ENCODE data around the gene PTGES3.
"Not testable (repeated sequence)": the region's sequence is repeated elsewhere in the genome, so short reads cannot be mapped to it uniquely, and the experiment has no call there.

The PTGES3 gene, protein sequence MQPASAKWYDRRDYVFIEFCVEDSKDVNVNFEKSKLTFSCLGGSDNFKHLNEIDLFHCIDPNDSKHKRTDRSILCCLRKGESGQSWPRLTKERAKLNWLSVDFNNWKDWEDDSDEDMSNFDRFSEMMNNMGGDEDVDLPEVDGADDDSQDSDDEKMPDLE

DNA sequence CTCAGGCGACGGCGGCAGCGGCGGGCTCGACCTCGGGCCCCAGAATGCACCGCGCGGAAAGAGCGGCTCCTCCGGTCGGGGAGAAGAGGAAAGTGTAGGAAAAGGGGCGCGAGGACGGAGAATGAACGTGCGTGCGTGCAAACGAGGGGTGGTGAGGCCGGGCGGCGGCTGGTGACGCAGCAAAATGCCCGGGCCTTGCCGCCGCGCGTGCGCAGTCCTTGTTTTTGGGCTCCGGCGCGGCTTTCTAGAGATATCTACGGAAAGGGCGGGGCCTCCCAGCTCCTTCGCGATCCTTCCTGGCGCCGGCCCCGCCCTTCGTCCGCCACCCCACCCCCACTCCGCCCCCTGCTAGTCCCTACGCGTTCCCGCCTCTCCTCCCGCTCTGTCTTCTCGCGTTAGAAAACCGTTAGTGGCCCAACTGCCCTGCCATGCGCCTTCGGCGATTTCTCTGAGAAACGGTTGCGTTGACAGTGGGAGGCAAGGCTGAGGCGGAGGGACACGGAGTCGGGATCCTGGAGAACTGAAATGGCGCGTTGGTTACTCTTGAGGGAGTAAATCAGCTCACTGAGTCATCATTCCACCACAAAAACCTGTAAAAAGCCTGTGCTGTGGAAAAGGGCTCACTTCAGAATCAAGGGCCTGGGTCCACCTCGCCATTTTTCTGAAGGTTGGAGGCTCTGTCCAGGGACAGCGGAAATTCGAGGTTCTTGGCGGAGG is at the start of gene PTGES3:
Gene PTGES3 (minus strand): TSS at position 156 of the 717 bp plus-strand sequence. CDS start 285 bp downstream, outside the sequence.
- peak; percentile 99 for DNase-seq (ENCODE audit: low spot score)

DNA sequence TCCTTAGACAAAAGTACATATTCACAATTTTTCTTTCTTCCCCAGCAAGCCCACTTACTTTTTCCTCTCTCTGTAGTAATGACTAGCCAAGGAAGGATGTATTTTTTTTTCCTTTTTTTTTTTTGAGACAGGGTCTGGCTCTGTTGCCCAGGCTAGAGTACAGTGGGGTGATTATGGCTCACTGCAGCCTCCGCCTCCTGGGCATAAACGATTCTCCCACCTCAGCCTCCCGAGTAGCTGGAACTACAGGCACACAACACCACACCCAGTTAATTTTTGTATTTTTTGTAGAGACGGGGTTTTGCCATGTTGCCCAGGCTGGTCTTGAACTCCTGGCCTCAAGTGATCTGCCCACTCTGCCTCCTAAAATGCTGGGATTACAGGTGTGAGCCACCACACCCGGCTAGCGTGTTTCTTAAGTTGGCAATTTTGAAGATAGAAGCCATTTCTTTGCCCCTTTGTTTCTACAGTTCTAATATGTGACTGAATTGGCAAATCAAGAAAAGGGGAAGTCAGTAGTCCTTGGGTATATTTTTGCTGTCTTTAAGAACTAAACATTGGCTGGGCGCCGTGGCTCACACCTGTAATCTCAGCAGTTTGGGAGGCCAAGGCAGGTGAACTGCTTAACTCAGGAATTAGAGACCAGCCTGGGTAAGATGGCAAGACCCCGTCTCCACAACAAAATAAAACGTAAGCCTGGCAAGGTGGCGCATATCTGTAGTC is 40.2 kb upstream of the PTGES3 start:
- no peak for DNase-seq (ENCODE audit: low spot score)

DNA sequence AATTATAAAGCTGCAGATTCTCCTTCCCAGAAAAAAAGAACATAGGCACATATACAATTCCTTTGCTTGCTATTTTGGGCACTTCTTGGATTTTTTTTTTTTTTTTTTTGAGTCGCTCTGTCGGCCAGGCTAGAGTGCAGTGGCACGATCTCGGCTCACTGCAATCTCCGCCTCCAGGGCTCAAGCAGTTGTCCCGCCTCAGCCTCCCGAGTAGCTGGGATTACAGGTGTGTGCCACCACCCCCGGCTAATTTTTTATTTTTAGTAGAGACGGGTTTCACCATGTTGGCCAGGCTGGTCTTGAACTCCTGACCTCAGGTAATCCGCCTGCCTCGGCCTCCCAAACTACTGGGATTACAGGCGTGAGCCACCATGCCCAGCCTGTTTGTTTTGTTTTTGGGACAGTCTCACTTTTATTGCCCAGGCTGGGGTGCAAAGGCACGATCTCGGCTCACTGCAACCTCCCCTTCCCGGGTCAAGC is 38.2 kb upstream of the PTGES3 start:
- DNase-seq (ENCODE audit: low spot score), result not testable (repeated sequence)

DNA sequence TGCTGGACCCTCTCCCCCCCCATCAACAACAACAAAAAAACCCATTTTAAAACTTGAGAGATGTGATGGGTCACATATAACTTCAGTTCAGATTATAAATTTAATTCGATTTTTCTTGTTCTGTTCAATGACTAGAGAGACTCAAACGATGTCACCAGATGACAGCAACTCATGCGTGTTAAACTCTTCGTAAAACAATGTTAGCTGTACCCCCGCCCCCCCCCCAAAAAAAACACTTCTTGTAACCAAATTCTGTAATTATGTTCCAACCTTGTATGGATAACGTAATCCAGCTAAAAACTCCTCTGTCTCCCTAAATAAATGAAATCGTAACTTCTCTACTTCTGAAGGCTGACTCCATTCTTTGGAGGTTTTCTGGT is 37.6 kb upstream of the PTGES3 start:
- no peak for DNase-seq (ENCODE audit: low spot score)

DNA sequence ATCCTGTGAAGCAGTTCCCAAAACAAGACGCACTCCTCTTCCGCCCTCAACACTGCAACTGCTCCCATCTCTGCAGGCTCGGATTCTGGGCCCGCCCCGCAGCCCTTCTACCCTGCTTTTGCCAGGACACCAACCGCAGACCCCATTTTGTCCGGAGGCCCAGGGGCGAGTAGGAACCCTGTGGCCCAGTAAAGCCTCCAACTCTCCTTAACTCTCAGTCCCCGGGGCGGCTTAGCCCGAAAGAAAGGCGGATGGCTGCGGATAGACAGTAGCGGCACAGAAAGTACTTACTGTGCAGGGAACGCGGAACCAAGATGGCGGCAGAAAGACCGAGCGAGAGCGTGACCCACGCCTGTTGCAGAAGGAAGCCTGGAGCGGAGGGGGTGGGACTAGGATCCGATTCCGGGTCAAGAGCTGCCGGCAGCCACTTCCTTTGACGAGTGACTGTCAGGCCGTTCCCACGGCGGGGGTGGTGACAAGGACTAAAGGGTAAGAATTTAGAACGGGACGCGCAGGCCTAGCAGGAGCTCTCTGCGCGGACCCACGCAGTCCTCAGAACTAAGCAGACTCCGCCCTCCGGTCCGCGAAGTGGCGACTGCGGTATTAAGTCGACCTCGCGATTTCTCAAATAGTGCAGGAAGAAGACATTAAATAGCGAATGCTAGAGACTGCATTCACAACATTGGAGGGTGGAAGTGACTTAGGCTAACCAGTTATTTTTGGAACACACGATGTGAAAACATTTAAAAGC is 37.1 kb upstream of the PTGES3 start, which contains the start of gene NACA:
Gene NACA (minus strand): TSS at position 328 of the 751 bp plus-strand sequence. CDS start 778 bp downstream, outside the sequence.
- peak; percentile 96 for DNase-seq (ENCODE audit: low spot score)

DNA sequence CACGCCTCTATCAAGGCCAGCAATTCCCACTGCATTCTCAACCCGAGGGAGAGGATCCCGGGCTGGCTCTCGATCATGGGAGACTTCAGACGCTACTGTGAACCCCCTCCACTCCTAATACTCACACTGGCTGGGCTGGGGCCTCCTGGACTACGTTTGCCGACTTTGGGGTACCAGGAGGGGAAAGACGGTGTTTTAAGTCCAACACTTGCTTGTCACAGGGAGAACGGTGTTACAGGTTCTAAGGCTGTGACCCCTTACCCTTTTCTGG is 36.6 kb upstream of the PTGES3 start:
- no peak for DNase-seq (ENCODE audit: low spot score)

DNA sequence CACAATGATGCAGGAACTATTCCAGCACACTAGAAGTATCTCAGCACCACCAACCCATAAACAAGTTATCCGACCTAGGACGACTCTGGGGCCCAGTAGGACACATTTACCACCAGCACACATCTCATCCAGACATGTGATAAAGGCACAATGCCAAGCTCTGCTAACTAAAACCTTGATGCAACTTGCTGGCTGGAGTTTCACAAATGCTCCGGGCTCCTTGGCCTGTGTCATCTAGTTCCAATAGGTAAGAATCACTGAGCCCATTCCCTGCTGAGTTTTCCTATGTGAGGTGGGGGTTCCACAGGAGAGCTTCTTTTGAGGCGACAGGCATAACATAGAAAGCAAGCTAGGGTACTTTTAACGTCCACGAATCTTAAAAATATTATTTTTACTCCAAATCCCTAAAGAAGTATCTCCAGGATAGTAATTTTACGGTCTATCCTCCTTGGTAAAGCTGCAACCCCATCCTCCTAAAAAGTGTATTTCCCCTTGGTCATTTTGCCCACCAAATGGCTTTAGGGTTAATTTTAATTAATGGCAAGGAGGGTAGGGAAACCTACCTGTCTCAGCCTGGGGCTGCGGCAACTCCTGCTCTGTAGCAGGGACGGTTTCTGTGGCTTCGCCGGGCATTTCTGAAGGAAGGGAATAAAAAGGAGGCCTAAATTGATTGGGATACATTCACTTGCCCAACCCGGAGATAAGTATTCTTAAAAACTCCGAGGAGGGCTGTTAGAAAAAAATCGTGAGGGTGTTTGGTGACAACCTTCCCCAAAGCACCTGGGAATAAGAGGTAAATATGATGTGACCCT is 36.0 kb upstream of the PTGES3 start:
- peak; percentile 86 for DNase-seq (ENCODE audit: low spot score)

DNA sequence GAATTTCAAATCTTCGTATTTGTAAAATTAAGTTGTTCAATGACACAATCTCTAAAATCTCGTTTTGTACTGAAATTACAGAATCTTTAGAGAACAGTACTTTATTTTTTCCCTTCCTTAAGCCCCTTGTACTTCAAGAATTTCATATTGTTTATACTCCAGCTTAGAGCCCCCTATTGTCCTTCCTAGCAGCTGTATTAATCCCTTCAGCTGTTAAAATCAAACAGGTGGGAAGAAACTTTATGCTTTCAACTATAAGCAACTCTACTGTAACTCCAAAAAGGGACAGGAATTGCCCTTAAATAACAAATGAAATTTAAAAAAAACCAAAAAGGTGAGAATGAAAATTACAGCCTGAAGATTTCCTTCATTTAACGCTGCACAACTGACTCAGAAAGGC is 35.3 kb upstream of the PTGES3 start:
- no peak for DNase-seq (ENCODE audit: low spot score)

DNA sequence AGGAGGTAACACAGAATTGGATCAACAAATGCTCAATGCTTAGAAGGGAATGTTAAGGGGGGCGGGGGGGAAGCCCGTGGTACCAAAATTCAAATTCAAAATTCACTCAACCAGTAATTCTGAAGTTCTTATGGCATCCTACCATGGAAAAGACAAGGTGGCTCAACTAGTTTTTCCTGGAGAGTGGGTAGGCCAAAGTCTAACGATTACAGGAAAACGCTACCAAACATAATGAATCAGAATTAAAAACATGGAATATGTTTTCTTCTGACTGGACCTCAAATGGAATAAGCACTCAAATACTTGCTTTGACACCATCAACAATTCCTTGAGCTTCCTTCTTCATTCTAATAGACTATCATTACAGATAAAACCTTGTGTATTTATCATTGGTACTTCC is 34.7 kb upstream of the PTGES3 start:
- DNase-seq (ENCODE audit: low spot score), result no peak

DNA sequence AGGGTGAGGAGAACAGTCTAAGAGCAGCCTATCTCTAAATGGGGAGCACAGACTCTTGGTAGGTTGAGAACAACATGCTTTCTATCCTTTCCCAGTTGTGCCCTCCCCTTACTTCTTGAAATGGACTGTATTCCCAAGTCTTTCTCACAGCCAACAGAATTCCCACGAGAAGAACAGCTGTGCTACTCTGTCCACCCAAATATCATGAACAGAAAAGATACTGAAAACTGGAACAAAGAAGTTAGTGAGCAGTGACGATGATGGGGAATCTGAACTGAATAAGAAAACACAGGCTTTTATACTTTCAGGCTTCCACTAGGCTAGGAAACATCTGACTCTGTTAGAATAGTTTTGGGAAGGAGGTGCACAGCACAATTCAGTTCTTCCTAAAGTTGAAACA is 33.6 kb upstream of the PTGES3 start:
- DNase-seq (ENCODE audit: low spot score), result peak; percentile 33

DNA sequence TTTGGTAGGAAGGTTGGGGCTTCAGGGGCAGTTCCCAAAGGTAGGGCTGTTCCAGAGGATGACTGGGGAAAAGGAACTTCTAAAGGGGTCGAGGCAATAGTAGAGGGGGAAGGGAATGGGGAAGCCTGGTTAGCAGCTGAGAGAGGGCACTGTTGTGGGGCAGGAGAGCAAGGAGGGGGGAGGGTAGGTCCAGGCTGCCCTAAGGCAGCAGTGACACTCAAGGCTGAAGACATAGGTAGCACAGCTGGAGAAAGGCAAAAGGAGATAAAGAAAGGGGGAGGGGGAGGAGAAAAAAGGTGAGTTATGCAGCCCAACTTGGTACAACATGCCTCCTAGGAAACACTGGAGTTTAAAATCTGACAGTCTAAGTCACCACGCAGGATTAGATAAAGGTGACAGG is 33.1 kb upstream of the PTGES3 start:
- no peak for DNase-seq (ENCODE audit: low spot score)

DNA sequence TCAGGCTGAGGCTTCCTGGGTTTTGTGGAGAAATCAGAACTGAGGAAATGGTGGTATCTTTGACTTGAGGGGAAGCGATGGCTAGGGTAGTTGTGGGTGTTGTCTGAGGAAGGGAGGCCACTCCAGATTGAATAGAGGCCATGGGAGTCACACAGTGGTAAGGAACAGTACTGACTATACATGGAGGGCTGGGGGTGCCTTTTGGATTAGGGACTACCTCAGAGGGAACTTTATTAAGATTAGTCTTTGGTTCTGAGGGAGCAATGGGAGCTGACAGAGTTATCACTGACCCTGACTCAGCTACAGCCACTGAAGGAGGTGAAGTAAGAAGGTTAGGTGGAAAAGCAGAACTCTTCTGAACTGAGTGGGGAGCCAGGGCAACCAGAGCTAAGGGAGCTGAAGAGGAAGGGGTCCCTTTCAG is 32.7 kb upstream of the PTGES3 start:
- DNase-seq (ENCODE audit: low spot score), result peak; percentile 25

DNA sequence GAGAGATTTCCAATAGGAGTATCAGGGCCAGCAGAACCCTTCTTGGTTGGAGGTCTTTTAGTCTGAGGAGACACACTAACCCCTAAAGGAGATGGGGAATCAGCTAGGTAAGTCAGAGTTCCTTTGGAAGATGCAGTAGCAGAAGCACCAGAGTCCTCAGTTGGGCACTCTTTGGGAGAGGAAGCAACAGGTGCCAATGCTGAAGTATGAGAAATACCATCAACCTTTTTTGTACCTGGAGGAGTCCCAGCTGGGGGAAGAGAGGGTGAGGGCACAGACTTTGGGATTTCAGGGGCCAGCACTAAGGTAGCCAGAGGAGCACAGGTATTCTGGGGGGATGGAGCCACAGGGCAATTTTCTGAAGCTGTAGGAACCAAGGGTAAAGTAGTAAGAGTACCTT is 31.0 kb upstream of the PTGES3 start:
- DNase-seq (ENCODE audit: low spot score), result no peak

DNA sequence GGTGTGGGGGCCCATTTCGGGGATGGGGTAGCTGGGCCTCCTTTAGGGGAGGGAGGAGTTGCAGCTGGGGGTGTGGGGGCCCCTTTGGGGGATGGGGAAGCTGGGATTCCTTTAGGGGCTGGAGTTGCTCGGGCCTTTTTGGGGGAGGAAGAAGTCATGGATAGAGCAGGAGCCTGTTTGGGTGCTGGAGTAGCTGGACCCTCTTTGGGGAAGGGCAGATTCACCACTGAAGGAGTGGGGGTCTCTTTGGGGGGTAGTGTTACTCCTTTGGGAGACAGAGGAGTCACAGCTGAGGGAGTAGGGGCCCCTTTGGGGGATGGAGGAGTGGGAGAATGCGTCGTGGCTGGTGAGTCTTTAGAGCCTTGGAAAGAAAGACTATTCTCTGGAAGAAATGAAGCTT is 30.6 kb upstream of the PTGES3 start:
- no peak for DNase-seq (ENCODE audit: low spot score)

DNA sequence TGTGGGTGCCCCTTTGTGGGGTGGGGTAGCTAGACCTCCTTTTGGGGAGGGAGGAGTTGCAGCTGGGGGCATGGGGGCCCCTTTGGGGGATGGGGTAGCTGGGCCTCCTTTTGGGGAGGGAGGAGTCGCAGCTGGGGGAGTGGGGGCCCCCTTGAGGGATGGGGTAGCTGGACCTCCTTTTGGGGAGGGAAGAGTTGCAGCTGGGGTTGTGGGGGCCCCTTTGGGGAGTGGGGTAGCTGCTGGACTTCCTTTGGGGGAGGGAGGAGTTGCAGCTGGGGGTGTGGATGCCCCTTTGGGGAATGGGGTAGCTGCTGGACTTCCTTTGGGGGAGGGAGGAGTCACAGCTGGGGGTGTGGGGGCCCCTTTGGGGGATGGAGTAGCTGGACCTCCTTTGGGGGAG is 30.1 kb upstream of the PTGES3 start:
- no peak for DNase-seq (ENCODE audit: low spot score)

DNA sequence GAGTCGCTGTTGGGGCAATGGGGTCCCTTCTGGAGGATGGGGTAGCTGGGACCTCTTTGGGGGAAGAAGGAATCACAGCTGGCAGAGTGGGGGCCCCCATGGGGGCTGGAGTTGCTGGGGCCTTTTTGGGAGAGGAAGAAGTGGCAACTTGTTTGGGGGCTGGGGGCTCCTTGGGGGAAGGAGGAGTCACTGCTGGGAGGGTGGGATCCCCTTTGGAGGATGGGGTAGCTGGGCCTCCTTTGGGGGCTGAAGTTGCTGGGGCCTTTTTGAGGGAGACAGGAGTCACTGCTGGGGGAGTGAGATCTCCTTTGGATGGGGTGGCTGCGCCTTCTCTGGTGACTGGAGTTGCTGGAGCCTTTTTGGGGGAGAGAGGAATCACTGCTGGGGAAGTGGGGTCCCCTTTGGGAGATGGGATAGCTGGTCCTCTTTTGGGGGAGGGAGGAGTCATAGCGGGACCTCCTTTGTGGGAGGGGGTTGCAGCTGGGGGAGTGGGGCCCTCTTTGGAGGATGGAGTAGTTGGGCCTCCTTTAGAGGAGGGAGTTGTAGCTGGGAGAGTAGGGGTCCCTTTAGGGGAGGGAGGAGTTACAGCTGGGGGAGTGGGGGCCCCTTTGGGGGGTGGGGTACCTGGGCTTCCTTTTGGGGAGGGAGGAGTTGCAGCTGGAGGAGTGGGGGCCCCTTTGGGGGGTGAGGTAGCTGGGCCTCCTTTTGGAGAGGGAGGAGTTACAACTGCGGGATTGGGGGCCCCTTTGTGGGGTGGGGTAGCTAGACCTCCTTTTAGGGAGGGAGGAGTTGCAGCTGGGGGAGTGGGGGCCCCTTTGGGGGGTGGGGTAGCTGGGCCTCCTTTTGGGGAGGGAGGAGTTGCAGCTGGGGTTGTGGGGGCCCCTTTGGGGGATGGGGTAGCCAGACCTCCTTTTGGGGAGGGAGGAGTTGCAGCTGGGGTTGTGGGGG is 29.1 kb upstream of the PTGES3 start:
- DNase-seq (ENCODE audit: low spot score), result no peak

DNA sequence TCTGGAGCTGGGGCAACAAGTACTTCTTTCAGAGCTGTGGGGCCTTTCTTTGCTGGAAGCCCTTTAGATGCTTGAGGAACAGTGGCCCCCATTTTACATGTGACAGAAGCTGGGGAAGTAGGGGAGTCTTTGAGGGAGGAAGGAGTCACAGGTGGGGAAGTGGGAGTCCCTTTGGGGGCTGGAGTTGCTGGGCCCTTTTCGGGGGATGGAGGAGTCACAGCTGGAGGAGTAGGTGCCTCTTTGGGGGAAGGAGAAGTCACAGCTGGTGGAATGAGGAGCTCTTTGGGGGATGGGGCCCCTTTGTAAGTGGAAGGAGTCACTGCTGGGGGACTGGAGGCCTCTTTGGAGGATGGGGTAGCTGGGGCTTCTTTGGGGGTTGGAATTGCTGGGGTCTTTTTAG is 28.4 kb upstream of the PTGES3 start:
- DNase-seq (ENCODE audit: low spot score), result no peak

DNA sequence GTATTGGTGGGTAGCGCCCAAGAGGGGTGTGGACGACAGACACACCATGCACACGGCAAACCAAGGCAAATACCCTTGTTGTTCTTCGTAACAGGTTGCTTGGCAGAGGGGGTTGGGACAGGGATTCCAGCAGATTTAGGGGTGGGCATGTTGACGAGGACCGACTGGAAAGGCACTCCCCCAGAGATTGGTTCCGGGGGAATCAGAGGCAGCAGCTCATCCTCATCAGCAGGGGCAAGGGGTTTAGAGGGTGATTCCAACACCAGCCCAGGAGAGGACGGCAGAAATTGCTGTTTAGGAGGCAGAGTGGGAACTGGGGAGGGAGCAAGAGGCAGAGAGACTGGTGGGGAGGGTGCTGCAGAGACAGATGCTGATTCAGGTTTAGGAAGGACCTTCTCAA is 27.7 kb upstream of the PTGES3 start:
- DNase-seq (ENCODE audit: low spot score), result no peak

DNA sequence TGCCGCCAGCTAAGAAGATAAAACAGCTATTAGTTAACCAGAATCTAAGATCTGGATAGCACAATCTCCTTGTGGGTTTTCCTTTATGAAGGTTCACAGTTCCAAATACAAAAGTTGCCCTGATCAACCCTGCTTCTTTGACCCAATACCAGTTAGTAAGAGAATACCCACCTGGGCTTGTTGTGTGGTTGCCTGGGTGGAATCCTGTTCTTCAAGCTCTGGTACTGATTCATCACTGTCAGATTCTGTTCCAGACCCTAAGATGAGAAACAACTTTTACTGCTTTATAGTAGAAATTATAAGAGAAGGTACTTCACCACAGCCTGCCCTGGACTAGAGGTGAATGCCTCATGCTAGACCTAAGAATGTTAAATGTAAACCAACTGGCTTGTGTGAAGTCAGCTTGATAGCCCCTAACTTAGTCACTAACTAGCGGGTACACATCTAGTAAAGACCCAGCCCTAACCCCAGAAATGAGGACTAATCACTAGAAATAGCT is 26.4 kb upstream of the PTGES3 start:
- no peak for DNase-seq (ENCODE audit: low spot score)

DNA sequence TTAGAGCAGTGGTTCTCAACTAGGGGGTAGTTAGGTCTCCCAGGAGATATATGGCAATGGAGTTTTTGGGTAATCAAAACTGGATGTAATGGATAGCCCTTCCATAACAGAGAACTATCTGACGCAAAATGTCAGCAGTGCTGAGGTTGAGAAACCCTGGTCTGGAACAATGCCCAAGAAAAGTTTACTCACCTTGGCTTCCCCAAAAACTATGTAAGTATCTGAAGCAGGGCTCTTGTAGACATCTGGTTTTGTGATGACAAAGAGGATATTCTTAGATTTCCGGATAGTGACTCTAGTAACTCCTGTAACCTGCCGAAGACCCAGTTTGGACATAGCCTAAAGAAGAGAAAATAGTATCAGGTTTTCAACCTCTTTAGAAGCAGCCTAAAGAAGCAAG is 25.3 kb upstream of the PTGES3 start:
- DNase-seq (ENCODE audit: low spot score), result no peak

Data from hematopoietic multipotent progenitor cell treated with erythropoietin and hydrocortisone succinate and interleukin-3 and kit ligand, for 17 days (in vitro differentiated cells).